ENCODE results near the gene KRT13.
"Not testable (repeated sequence)": the region's sequence is repeated elsewhere in the genome, so short reads cannot be mapped to it uniquely, and the experiment has no call there.

KRT13 gene

DNA sequence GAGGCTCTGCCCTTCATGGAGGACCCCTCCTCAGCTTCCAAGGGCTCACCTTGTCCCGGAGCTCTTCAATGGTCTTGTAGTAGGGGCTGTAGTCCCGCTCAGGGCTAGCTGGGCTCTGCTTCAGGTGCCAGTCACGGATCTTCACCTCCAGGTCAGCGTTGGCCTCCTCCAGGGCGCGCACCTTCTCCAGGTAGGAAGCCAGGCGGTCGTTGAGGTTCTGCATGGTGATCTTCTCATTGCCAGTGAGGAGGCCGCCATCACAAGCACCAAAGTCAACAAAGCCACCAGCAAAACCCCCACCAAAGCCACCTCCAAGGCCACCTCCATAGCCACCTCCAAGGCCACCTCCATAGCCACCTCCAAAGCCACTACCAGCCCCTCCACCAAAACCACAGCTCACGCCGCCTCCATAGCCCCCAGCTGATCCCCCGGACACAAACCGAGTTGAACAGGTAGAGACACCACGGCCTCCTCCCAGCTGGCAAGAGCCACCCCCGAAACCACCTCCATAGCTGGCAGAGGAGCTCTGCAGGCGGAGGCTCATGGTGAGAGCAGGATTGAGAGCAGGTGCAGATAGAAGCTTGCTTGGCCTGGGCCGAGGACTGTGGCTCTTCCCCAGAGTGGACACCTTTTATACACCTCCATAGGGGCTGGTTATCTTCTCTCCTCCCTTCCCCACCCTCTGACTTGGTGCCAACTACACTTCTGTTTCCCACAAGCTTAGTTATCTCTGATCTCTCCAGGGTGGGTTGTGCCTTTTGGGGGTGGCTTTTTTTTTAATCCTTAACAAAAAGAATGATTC lies at the start of gene KRT13:
Gene KRT13 (minus strand): TSS at position 606 of the 802 bp plus-strand sequence. CDS start 62 bp downstream, at position 544.
- DNase-seq (ENCODE audit: low spot score), result peak; percentile 62

GRCh38 chr17:41553987-41554680 lies 48.7 kb upstream of the KRT13 start:
- DNase-seq (ENCODE audit: low spot score), result no peak

GRCh38 chr17:41553176-41553575 lies 47.8 kb upstream of the KRT13 start:
- no peak for DNase-seq (ENCODE audit: low spot score)

DNA sequence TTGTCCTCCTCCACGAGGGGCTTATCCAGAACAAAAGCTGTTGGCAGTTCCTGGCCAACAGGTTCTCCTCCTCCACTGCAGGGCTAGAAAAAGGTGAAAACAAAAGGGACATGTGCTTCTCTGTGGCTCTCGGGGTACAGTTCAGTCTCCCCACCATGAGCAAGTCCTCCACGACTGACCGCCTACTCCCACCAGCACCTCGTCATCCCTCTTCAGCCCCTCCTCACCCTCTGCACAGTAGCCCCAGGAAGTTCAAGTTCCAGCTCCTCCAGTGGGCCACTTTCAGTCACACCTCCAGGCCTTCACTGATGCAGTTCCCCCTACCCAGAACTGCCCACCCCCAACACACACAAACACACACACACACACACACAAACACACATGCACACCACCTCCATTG lies 47.0 kb upstream of the KRT13 start:
- DNase-seq (ENCODE audit: low spot score), result no peak

DNA sequence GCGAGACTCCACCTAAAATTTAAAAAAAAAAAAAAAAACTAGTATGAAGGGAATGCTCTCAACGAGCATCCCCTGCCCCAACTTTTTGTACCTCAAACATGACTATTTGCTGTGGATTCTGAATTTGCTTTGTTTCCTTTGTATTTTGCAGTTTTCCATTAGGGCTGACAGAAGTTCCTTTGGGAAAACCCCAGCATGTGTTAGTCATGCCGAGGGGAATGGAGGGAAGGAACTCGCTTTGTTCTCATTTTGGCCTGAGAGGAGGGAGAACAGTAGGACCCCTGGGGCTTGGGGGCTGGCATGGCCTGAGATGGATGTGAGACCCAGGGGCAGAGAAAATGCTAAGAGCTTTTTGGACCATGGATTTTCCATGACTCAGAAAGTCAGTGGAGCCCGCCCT lies 46.0 kb upstream of the KRT13 start:
- DNase-seq (ENCODE audit: low spot score), result no peak

GRCh38 chr17:41549596-41550039 lies 44.2 kb upstream of the KRT13 start:
- no peak for DNase-seq (ENCODE audit: low spot score)

DNA sequence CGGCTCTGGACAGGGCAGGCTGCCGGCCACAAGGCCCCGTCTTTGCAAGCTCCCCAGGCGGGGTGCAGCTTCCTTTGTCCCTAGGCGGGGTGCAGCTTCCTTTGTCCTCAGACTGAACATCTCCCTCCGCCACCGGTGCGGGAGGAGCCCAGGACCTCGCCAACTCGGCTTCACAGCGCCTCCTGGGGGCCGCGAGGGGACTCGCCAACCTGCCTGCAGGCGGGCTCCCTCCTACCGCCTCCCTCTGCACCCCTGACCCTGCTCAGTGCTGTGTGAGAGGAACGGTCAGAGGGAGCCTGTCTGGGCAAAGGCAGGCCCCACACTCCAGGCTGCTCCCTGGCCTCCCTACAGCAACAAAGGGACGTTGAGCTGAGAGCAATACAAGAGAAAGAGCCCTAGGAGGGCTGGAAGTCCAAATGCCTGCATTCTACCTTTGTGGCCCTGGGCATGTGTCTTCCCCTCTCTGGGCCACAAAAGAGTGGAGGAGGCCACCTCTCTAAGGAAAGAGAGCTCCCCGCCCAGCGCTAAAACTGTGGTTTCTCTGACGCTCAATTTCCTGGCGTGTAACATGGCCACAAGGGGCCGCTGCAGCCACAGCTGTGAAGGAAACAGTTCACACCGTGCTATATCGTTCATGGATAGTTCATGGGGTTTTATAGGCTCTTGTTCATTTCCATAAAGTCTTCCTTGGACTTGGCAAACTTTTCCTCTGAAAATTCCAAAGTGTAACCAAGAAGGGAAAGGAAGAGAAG lies 43.6 kb upstream of the KRT13 start:
- peak; percentile 90 for DNase-seq (ENCODE audit: low spot score)

DNA sequence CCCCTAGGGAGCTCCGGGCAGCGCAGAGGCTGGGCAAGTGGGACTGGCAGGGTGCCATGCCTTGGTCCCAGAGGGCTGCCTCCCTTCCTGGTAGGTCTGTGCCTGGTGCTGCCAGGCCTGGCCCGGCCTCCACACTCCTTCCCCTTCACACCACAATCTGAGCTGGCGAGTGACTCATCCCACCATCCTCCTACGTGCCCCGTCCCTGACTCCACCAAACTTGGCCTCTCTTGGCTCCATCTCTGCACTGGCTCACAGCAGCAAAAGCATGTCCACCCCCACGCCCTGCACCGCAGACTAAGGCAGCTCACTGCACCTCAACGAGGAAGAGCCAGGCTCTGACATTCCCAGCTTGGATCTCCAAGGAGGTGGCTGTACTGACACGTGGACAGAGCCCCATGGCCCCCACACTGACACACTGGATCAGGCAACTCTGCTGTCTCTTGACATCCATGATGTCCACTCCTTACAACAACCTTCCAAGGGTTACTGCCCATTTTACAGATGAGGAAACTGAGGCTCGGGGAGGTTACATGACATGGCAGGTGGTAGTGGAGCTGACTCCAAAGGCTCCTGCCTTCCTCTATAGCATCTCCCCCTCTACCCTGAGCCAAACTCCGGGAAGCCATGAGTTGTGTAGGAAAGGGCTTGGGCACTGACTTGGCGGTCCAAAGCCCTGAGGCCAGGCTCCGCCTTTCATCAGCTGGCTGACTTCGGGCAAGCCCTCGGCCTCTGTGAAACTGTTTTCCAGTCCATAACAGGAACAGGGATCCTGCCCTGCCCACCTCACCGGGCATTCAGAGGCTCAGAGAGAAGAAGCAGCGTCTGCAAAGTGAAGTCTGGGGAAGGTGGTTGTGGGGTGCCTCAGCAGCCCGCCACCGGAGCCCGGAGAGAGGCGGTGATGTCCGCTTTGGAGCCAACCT lies 42.8 kb upstream of the KRT13 start:
- DNase-seq (ENCODE audit: low spot score), result peak; percentile 97

- DNase-seq (ENCODE audit: low spot score), result peak; percentile 86
Measured at GRCh38 chr17:41547378-41547841, 42.0 kb upstream of the KRT13 start.

GRCh38 chr17:41546819-41547218 lies 41.4 kb upstream of the KRT13 start:
- DNase-seq (ENCODE audit: low spot score), result no peak

GRCh38 chr17:41545829-41546410 lies 40.5 kb upstream of the KRT13 start:
- DNase-seq (ENCODE audit: low spot score), result no peak

GRCh38 chr17:41544935-41545334 lies 39.5 kb upstream of the KRT13 start:
- no peak for DNase-seq (ENCODE audit: low spot score)

DNA sequence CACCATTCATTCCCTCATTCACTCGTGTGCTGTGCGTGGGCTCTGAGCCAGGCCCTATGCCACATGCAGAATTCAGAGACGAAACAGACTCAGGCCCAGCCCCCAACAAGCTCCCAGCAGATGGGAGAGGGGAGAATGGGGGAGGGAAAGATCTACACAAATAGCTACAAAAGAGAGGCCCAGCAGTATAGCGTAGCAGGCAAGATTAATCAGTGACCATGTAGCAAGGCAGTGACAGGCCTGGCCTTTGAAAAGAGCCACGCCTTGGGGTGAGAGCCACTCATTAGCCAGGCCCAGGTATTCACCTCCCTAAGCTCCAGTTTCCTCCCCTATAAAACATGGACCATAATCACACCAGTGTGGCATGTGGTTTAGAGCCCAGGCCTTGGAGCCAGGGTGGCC lies 39.1 kb upstream of the KRT13 start:
- DNase-seq (ENCODE audit: low spot score), result peak; percentile 98

DNA sequence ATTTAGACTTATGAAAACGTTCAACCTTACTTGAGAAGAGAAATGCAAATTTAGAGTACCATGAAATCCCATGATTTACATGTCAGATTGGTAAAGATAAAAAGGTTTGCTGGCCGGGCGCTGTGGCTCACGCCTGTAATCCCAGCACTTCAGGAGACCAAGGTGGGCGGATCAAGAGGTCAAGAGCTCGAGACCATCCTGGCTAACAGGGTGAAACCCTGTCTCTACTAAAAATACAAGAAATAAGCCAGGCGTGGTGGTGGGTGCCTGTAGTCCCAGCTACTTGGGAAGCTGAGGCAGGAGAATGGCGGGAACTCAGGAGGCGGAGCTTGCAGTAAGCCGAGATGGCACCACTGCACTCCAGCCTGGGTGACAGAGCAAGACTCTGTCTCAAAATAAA lies 37.4 kb upstream of the KRT13 start:
- DNase-seq (ENCODE audit: low spot score), result not testable (repeated sequence)

- no peak for DNase-seq (ENCODE audit: low spot score)
Measured at GRCh38 chr17:41542357-41542756, 36.9 kb upstream of the KRT13 start.

- DNase-seq (ENCODE audit: low spot score), result peak; percentile 84
Measured at GRCh38 chr17:41540921-41541625, 35.7 kb upstream of the KRT13 start.

GRCh38 chr17:41539979-41540701 lies 34.7 kb upstream of the KRT13 start:
- DNase-seq (ENCODE audit: low spot score), result no peak

DNA sequence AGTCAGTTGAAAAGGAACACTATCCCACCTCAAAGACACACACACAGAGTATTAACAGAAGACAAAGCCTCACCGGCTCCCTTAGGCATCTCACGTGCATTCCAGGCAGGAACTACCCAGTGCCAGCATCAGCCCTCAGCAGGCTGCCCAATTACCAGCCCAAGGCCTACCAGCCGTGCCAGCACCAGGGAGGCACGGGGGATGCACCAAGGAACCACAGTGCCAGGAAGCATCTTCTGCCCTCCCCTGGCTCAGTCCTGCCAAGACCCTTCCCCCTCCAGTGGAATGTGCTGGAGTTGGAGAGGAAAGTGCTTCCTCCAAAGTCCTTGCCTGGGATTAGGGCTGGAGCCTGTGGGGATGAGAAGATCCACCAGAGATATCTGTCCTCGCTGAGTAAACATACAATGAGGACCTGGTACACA lies 33.7 kb upstream of the KRT13 start:
- DNase-seq (ENCODE audit: low spot score), result no peak

GRCh38 chr17:41538565-41538991 lies 33.2 kb upstream of the KRT13 start:
- DNase-seq (ENCODE audit: low spot score), result no peak

DNA sequence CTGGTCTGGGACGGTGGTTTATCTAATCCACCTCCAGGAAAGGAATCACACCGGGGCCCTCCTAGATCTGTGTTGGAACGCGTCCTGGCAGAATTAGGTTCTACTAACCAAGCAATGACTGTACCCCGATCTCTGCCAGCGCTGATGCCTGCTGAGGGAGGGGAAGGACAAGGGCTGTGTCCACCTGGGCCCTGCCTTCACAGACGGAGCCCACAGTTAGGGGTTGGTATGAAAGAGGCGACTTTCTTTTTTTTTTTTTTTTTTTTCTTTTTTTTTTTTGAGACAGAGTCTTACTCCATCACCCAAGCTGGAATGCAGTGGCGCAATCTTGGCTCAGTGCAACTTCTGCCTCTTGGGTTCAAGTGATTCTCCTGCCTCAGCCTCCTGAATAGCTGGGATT lies 32.6 kb upstream of the KRT13 start:
- no peak for DNase-seq (ENCODE audit: low spot score)
